Body of pancreas (tissue), 4 donors: Measurements from ENCODE around the gene CORO1C. TPM values are rescaled to one million over a fixed set of nuclear protein-coding genes. Genes with fewer than 3 reads are reported as not detected.

Source experiments
- ATAC-seq: fragments of 150-250 bp; one replicate; pipeline ENCODE4 v1.9.1; 2016
- DNase-seq, 4 donors: peaks; one replicate each; pipeline ENCODE4 v3.0.0-alpha.2; 2019
- H3K27ac ChIP-seq, 4 donors: fragments of 200-600 bp; sonication (generic); 1 replicate in 3 of 4; 2 replicates in 1 of 4; pipeline versions ENCODE4 v1.5.1 to v1.6.1; 2016 to 2019; ENCODE audit warnings: mild to moderate bottlenecking in 1 of 4, mixed read lengths in 1 of 4, moderate library complexity in 1 of 4
- H3K27me3 ChIP-seq, 2 donors: fragments of 200-600 bp; sonication (generic); one replicate each; pipeline ENCODE4 v1.6.0; 2016; ENCODE audit warnings: mild to moderate bottlenecking in 1 of 2
- H3K36me3 ChIP-seq, 2 donors: fragments of 200-600 bp; sonication (generic); replicated peaks in 1 of 2; 2 replicates each; pipeline ENCODE4 v1.5.1; 2016; ENCODE audit warnings: low read depth in 2 of 2; ENCODE audit not compliant: insufficient read depth in 1 of 2
- H3K4me1 ChIP-seq: fragments of 200-600 bp; sonication (generic); one replicate; pipeline ENCODE4 v1.6.0; 2016
- H3K4me3 ChIP-seq, 2 donors: fragments of 200-600 bp; sonication (generic); 1 replicate in 1 of 2; 2 replicates in 1 of 2; pipeline ENCODE4 v1.5.1; 2016 to 2019
- H3K9me3 ChIP-seq, 3 donors: fragments of 200-600 bp; sonication (generic); 1 replicate in 2 of 3; 2 replicates in 1 of 3; pipeline ENCODE4 v1.5.1; 2016
- POLR2A ChIP-seq, 3 donors: fragments of 450-650 bp; IDR thresholded peaks; one replicate each; pipeline ENCODE4 v1.6.1; 2016; ENCODE audit warnings: antibody characterized with exemption in 3 of 3, mild to moderate bottlenecking in 2 of 3
- WGBS, 2 donors: methylation state at CpG; one replicate each; pipeline ENCODE4 v1.1.5; 2017; 5-methylcytosine and 5-hydroxymethylcytosine counted together
- intact Hi-C: fragments of 100-400 bp; cut with DNase I; formaldehyde crosslinking; loops from one replicate; pipeline ENCODE4 v1.15.1; 2023
- total RNA-seq, 2 donors: library from RNA; depleted of rRNA; stranded (reverse); fragments of >200 nt; gene quantifications; one replicate each; pipeline ENCODE4 v1.1.0, GENCODE V29; 2016
- TF ChIP-seq, protein P1 (sequence below), 7 experiments: fragments of 450-650 bp in 4 of 7; fragments of 200-600 bp in 3 of 7; sonication (generic) in 3 of 7; IDR thresholded peaks; one replicate each; pipeline ENCODE4 v1.5.1; 2016 to 2019; ENCODE audit warnings: antibody characterized with exemption in 7 of 7

Gene CORO1C
- total RNA-seq, 2 donors from 2014 or later = 26.7 to 27.4 TPM

DNA sequence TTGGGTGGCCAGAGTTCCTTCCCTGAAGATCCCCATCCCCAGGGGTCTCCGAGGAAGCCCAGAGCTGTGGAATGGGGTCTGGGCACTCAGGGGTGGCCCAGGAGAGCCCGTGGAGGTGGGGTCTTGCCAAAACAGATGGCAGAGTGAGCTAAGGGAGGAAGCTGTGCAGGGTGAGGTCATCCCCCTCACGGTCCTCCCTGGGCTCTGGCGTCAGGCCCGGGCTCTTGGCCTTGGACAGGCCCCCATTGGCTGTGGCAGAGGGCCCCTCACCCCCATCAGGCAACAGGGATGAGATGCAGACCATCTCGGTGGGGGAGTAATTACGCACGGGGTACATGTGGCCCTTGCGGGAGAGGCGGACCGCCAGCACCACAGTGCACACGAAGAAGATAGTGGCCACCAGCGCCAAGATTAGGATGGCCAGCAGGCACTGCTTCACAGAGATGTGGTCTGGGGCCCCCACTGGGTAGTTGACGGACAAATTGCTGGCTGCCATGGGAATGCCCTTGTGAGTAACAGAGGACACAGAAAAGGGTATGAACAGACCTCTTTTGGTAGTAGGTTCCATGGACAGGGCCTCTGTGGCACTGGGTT lies 108.3 kb downstream of the CORO1C start:
- no peaks in the 10 kb centered on the region for H3K27me3 ChIP-seq
- intact Hi-C loops = no loop called here
- ATAC-seq = no peak
- no peaks in the 10 kb centered on the region for H3K9me3 ChIP-seq
- 75 to 76% methylated on average over 10 to 14 of the region's 14 CpGs for WGBS, 2 donors
- no peaks in the 10 kb centered on the region for H3K36me3 ChIP-seq
- H3K4me1 ChIP-seq = no peaks in the 10 kb centered on the region
- TF ChIP-seq, protein P1, sequence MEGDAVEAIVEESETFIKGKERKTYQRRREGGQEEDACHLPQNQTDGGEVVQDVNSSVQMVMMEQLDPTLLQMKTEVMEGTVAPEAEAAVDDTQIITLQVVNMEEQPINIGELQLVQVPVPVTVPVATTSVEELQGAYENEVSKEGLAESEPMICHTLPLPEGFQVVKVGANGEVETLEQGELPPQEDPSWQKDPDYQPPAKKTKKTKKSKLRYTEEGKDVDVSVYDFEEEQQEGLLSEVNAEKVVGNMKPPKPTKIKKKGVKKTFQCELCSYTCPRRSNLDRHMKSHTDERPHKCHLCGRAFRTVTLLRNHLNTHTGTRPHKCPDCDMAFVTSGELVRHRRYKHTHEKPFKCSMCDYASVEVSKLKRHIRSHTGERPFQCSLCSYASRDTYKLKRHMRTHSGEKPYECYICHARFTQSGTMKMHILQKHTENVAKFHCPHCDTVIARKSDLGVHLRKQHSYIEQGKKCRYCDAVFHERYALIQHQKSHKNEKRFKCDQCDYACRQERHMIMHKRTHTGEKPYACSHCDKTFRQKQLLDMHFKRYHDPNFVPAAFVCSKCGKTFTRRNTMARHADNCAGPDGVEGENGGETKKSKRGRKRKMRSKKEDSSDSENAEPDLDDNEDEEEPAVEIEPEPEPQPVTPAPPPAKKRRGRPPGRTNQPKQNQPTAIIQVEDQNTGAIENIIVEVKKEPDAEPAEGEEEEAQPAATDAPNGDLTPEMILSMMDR (IDR thresholded peaks at IDR 0.05) = no peak
- no peak for TF ChIP-seq POLR2A (IDR thresholded peaks at IDR 0.05)
- no peak overlapping the region for H3K4me3 ChIP-seq
- no peak for DNase-seq
- H3K27ac ChIP-seq = no peak overlapping the region

DNA sequence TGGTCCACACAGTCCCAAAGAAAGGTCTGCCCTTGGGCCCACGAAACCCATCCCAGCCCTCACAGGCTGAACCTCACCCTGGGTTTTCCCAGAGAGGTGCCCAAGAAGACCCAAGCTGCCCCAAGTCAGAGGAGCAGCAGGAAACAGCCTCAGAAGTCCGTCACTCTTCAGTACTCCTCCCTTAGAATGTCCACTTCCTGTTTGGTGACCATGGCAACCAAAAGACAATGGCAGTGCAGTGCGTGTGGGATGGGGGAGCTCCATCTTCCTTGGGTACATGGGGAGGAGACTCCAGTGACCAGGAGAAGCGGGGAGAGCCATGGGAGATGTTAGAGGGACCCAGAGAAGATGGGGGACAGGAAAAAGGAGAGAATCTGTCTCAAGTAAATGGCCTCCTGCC lies 108.9 kb downstream of the CORO1C start:
- DNase-seq (peak in 1 of 4 donors; percentile 41), ATAC-seq (peak; percentile 22)
- no peaks in the 10 kb centered on the region for H3K27me3 ChIP-seq
- 37 to 41% methylated on average over 2 to 4 of the region's 4 CpGs for whole genome bisulfite sequencing, 2 donors
- TF ChIP-seq, protein P1 (IDR thresholded peaks at IDR 0.05) = no peak
- no peak for TF ChIP-seq POLR2A (IDR thresholded peaks at IDR 0.05)
- no peaks in the 10 kb centered on the region for H3K36me3 ChIP-seq
- intact Hi-C loops = no loop called here
- no peak overlapping the region for H3K27ac ChIP-seq
- no peaks in the 10 kb centered on the region for H3K9me3 ChIP-seq
- H3K4me1 ChIP-seq = no peaks in the 10 kb centered on the region
- H3K4me3 ChIP-seq = no peak overlapping the region

- Histone ChIP-seq H3K36me3 (no peaks in the 10 kb centered on the region), H3K4me1 (no peaks in the 10 kb centered on the region), H3K27me3 (no peaks in the 10 kb centered on the region), H3K4me3 (no peak overlapping the region), H3K9me3 (no peaks in the 10 kb centered on the region), H3K27ac (no peak overlapping the region)
- intact Hi-C loops = no loop called here
- TF ChIP-seq, protein P1 (IDR thresholded peaks at IDR 0.05) = no peak
- no peak for TF ChIP-seq POLR2A (IDR thresholded peaks at IDR 0.05)
- ATAC-seq (no peak), DNase-seq (no peak)
- 38 to 56% methylated on average over 3 of the region's 3 CpGs for WGBS, 2 donors
Measured at GRCh38 chr12:108621161-108621560, 110.2 kb downstream of the CORO1C start.

- ATAC-seq = no peak
- H3K4me3 ChIP-seq = no peak overlapping the region
- intact Hi-C loops = no loop called here
- no peaks in the 10 kb centered on the region for H3K4me1 ChIP-seq
- H3K9me3 ChIP-seq = no peaks in the 10 kb centered on the region
- no peaks in the 10 kb centered on the region for H3K27me3 ChIP-seq
- DNase-seq = peak in 1 of 4 donors; percentile 44
- 73 to 79% methylated on average over 3 to 7 of the region's 10 CpGs for WGBS, 2 donors
- no peak for TF ChIP-seq POLR2A (IDR thresholded peaks at IDR 0.05)
- TF ChIP-seq, protein P1 (IDR thresholded peaks at IDR 0.05) = no peak
- H3K27ac ChIP-seq = no peak overlapping the region
- H3K36me3 ChIP-seq = no peaks in the 10 kb centered on the region
Measured at GRCh38 chr12:108620236-108620879, 111.0 kb downstream of the CORO1C start.
